IPS DF 6.9 (cell line): ENCODE measurements around the gene NEB.
"Not testable (repeated sequence)": the region's sequence is repeated elsewhere in the genome, so short reads cannot be mapped to it uniquely, and the experiment has no call there.

ENCODE experiments used
- DNase-seq: peaks from one replicate; pipeline ENCODE4 v3.0.0-alpha.2; 2013; ENCODE audit warnings: low read depth, low spot score
- H3K27ac ChIP-seq: one replicate; pipeline ENCODE4 v1.5.1; 2013; ENCODE audit warnings: low read length, control low read depth
- H3K27me3 ChIP-seq: 2 replicates; pipeline ENCODE4 v1.6.1; 2013; ENCODE audit warnings: mild to moderate bottlenecking, low read length; ENCODE audit not compliant: control insufficient read depth, insufficient read depth
- H3K36me3 ChIP-seq: 2 replicates; pipeline ENCODE4 v1.6.1; 2013; ENCODE audit warnings: low read length; ENCODE audit not compliant: control insufficient read depth, insufficient read depth
- H3K4me1 ChIP-seq: 2 replicates; pipeline ENCODE4 v1.6.1; 2013; ENCODE audit warnings: low read length; ENCODE audit not compliant: control insufficient read depth, insufficient read depth
- H3K4me3 ChIP-seq: 2 replicates; pipeline ENCODE4 v1.5.1; 2013; ENCODE audit warnings: mild to moderate bottlenecking, low read length
- H3K9me3 ChIP-seq: 2 replicates; pipeline ENCODE4 v1.6.1; 2013; ENCODE audit warnings: low read length, inconsistent platforms; ENCODE audit not compliant: control insufficient read depth, insufficient read depth
- WGBS: extraction: QIAGEN DNeasy Blood & Tissue Kit; methylation state at CpG from one replicate; pipeline ENCODE4 v1.1.7; 2013; ENCODE audit warnings: mixed read lengths, missing lambda C conversion rate; ENCODE audit not compliant: insufficient read length, insufficient coverage; 5-methylcytosine and 5-hydroxymethylcytosine counted together

Gene NEB

GRCh38 chr2:151654891-151655290 is 79.4 kb downstream of the NEB start:
- Histone ChIP-seq H3K36me3 (no peaks in the 10 kb centered on the region), H3K27ac (no peak overlapping the region), H3K27me3 (no peaks in the 10 kb centered on the region), H3K4me1 (no peaks in the 10 kb centered on the region), H3K4me3 (no peak overlapping the region), H3K9me3 (no peaks in the 10 kb centered on the region)
- DNase-seq = no peak

GRCh38 chr2:151654085-151654484 is 80.2 kb downstream of the NEB start:
- no peaks in the 10 kb centered on the region for H3K4me1 ChIP-seq
- no peak overlapping the region for H3K4me3 ChIP-seq
- no peaks in the 10 kb centered on the region for H3K27me3 ChIP-seq
- no peaks in the 10 kb centered on the region for H3K36me3 ChIP-seq
- DNase-seq = no peak
- no CpG with 5 or more reads among the region's 3 CpGs for WGBS
- H3K9me3 ChIP-seq = no peaks in the 10 kb centered on the region
- no peak overlapping the region for H3K27ac ChIP-seq

DNA sequence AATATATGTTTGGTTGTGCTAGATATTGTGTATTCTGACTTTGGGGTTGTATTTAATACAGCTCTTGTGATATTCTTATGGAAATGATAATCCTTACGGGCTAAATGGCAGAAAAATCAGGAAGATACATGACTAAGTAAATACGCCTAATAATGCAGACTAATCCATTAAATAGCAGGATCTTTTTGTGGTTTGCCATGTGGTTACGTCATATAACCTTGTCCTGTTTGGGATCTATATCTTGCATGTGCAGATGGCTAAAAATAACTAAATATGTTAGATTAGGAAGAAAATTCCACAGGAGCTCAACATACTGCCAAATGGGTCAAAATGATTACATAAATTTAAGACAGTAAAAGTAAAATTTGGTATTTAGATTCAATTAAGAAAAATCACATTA is 83.0 kb downstream of the NEB start:
- Histone ChIP-seq H3K27me3 (no peaks in the 10 kb centered on the region), H3K4me1 (no peaks in the 10 kb centered on the region), H3K27ac (no peak overlapping the region), H3K9me3 (no peaks in the 10 kb centered on the region), H3K36me3 (no peaks in the 10 kb centered on the region), H3K4me3 (no peak overlapping the region)
- WGBS = no CpG with 5 or more reads among the region's 3 CpGs
- DNase-seq = no peak

DNA sequence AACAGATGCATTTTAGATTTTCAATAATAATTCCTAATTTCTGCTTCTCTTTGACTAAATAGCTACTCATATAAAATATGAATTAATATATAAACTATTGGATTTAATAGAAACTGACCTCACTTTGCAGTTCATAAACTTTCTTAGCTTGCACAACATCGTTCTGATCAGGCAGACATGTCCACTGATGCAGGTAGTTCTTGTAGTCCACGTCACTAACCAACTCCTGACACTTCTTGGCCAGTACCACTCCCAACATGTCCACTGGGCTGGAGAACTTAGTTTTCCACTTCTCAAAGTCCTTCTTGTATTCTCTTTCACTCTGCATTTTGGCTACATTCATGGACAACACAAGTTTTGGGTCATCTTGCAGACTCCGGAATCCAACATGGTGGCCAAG is 83.8 kb downstream of the NEB start:
- DNase-seq = no peak
- no peaks in the 10 kb centered on the region for H3K36me3 ChIP-seq
- H3K27me3 ChIP-seq = no peaks in the 10 kb centered on the region
- H3K9me3 ChIP-seq = no peaks in the 10 kb centered on the region
- no peaks in the 10 kb centered on the region for H3K4me1 ChIP-seq
- H3K27ac ChIP-seq = no peak overlapping the region
- WGBS = no CpG with 5 or more reads among the region's 3 CpGs
- no peak overlapping the region for H3K4me3 ChIP-seq

DNA sequence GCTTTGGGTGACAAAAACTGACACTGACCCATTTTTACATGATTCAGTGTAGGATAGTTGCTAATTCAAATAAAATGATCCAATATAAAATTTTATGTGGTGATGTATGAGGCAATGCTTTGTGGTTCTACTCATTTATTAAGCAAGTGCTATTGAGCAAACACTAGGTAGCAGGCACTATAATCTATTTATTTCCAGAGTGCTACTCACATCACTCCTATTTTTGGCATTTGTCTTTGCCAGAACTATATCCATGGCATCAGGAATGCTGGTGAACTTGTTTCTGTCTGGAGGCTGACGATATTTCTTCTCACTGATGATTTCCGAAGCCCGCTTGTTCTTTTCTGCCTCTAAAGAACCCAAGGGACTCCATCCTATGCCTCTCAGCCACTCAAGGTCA is 84.3 kb downstream of the NEB start:
- Histone ChIP-seq H3K4me3 (no peak overlapping the region), H3K4me1 (no peaks in the 10 kb centered on the region), H3K27ac (no peak overlapping the region), H3K27me3 (no peaks in the 10 kb centered on the region), H3K9me3 (no peaks in the 10 kb centered on the region), H3K36me3 (no peaks in the 10 kb centered on the region)
- no CpG with 5 or more reads among the region's 3 CpGs for WGBS
- no peak for DNase-seq

- DNase-seq = no peak
- H3K27me3 ChIP-seq = no peaks in the 10 kb centered on the region
- H3K9me3 ChIP-seq = no peaks in the 10 kb centered on the region
- H3K36me3 ChIP-seq = no peaks in the 10 kb centered on the region
- H3K27ac ChIP-seq = no peak overlapping the region
- no peak overlapping the region for H3K4me3 ChIP-seq
- H3K4me1 ChIP-seq = no peaks in the 10 kb centered on the region
- no CpG with 5 or more reads among the region's 1 CpG for WGBS
These were observed 84.9 kb downstream of the NEB start for GRCh38 chr2:151649400-151649799.

GRCh38 chr2:151646512-151646911 is 87.8 kb downstream of the NEB start:
- not testable (repeated sequence) for H3K36me3 ChIP-seq, H3K27me3 ChIP-seq, H3K4me3 ChIP-seq, H3K27ac ChIP-seq, H3K9me3 ChIP-seq, H3K4me1 ChIP-seq, DNase-seq
- no CpG with 5 or more reads among the region's 4 CpGs for WGBS

DNA sequence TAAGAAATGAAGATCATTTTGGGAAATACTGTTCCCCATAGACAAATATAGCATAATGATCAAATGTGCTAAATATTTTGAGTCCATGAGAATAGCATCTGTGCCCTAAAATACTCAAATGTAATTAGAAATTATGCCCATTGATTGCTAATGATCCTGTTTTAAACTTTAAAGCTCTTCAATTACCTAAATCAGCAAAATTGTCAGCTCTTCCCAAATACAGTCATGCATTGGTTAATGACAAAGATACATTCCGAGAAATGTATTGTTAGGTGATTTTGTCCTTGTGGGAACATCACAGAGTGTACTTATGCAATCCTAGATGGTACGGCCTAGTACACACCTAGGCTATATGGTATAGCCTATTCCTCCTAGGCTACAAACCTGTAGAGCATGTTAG is 89.7 kb downstream of the NEB start:
- no peaks in the 10 kb centered on the region for H3K27me3 ChIP-seq
- no peak overlapping the region for H3K4me3 ChIP-seq
- H3K4me1 ChIP-seq = no peaks in the 10 kb centered on the region
- no peaks in the 10 kb centered on the region for H3K9me3 ChIP-seq
- DNase-seq = no peak
- no peaks in the 10 kb centered on the region for H3K36me3 ChIP-seq
- no CpG with 5 or more reads among the region's 2 CpGs for WGBS
- no peak overlapping the region for H3K27ac ChIP-seq

DNA sequence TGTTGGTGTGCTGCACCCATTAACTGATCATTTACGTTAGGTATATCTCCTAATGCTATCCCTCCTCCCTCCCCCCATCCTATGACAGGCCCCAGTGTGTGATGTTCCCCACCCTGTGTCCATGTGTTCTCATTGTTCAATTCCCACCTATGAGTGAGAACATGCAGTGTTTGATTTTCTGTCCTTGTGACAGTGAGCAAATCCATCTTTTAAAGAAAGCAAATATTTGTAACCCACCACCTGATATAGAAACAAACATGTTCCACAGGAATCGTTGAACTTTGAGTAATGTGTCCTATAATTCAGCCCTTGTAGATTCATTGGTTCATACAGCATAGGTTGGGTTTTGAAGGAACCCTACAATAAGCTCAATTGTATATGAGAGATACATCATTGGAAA is 92.4 kb downstream of the NEB start:
- H3K27ac ChIP-seq, H3K4me3 ChIP-seq, H3K27me3 ChIP-seq, DNase-seq, H3K4me1 ChIP-seq, H3K36me3 ChIP-seq, H3K9me3 ChIP-seq: not testable (repeated sequence)
- no CpG with 5 or more reads among the region's 2 CpGs for WGBS

GRCh38 chr2:151640087-151640486 is 94.2 kb downstream of the NEB start:
- Histone ChIP-seq H3K27me3 (no peaks in the 10 kb centered on the region), H3K36me3 (no peaks in the 10 kb centered on the region), H3K27ac (no peak overlapping the region), H3K4me3 (no peak overlapping the region), H3K9me3 (no peaks in the 10 kb centered on the region), H3K4me1 (no peaks in the 10 kb centered on the region)
- no CpG with 5 or more reads among the region's 9 CpGs for WGBS
- DNase-seq = no peak

DNA sequence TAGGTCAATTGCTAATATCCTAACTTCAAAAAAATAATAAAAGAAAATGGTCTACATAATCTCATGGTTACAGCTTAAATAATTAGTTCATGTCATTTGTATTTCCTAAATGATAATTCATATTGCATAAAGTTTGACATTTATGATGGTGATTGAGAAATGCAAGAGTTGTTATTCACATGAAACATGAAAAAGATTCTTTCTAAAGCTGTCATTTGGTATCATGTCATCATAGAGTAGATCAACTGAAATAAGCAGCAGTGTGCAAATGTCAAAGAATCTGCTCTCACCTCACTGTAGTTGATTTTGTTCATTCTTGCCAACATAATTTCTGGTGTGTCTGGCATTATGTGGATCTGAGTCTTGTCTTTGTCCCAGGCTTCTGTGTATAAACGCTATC is 95.3 kb downstream of the NEB start:
- WGBS = no CpG with 5 or more reads among the region's 1 CpG
- Histone ChIP-seq H3K9me3 (no peaks in the 10 kb centered on the region), H3K36me3 (no peaks in the 10 kb centered on the region), H3K4me3 (no peak overlapping the region), H3K27me3 (no peaks in the 10 kb centered on the region), H3K27ac (no peak overlapping the region), H3K4me1 (no peaks in the 10 kb centered on the region)
- DNase-seq = no peak
